GM23338 (cell line): Measurements from ENCODE around the gene CYB561D2. TPM values are rescaled to one million over a fixed set of nuclear protein-coding genes. Genes with fewer than 3 reads are reported as not detected.

ENCODE experiments used
- ATAC-seq: fragments of 200-7000 bp; cut with Tn5 transposase; 3 replicates; pipeline ENCODE4 v1.9.1; 2020
- DNase-seq: peaks from one replicate; pipeline ENCODE4 v3.0.0-alpha.2; 2015; ENCODE audit warnings: low spot score
- H2AFZ ChIP-seq: fragments of 200-600 bp; sonication (generic); 2 replicates; pipeline ENCODE4 v1.8.0; 2016; ENCODE audit warnings: antibody characterized with exemption, mild to moderate bottlenecking, moderate library complexity
- H3F3A ChIP-seq: fragments of 200-600 bp; sonication (generic); replicated peaks from 2 replicates; pipeline ENCODE4 v1.8.0; 2017; ENCODE audit warnings: antibody characterized with exemption, mixed run types, low read depth
- H3K27ac ChIP-seq: fragments of 200-600 bp; sonication (generic); 2 replicates; pipeline ENCODE4 v1.6.1; 2016; ENCODE audit warnings: low read depth
- H3K27me3 ChIP-seq: fragments of 200-600 bp; sonication (generic); 2 replicates; pipeline ENCODE4 v1.8.0; 2016; ENCODE audit warnings: mild to moderate bottlenecking, mixed run types, moderate library complexity; ENCODE audit not compliant: insufficient read depth
- H3K36me3 ChIP-seq: fragments of 200-600 bp; sonication (generic); 2 replicates; pipeline ENCODE4 v1.8.0; 2016; ENCODE audit warnings: mild to moderate bottlenecking; ENCODE audit not compliant: insufficient read depth
- H3K4me1 ChIP-seq: fragments of 200-600 bp; sonication (generic); 2 replicates; pipeline ENCODE4 v1.8.0; 2016; ENCODE audit warnings: mild to moderate bottlenecking, moderate library complexity; ENCODE audit not compliant: insufficient read depth
- H3K4me2 ChIP-seq: fragments of 200-600 bp; sonication (generic); 2 replicates; pipeline ENCODE4 v1.7.1; 2017; ENCODE audit warnings: mixed run types
- H3K4me3 ChIP-seq: fragments of 200-600 bp; sonication (generic); 2 replicates; pipeline ENCODE4 v1.6.1; 2016; ENCODE audit warnings: mixed run types
- H3K79me2 ChIP-seq: fragments of 200-600 bp; sonication (generic); replicated peaks from 2 replicates; pipeline ENCODE4 v1.8.0; 2017; ENCODE audit warnings: mild to moderate bottlenecking; ENCODE audit not compliant: insufficient read depth
- H3K9me2 ChIP-seq: fragments of 200-600 bp; sonication (generic); 2 replicates; pipeline ENCODE4 v1.8.0; 2017; ENCODE audit not compliant: insufficient read depth
- H4K20me1 ChIP-seq: fragments of 200-600 bp; sonication (generic); replicated peaks from 2 replicates; pipeline ENCODE4 v1.8.0; 2017; ENCODE audit warnings: mild to moderate bottlenecking; ENCODE audit not compliant: insufficient read depth
- H3K27ac Mint-ChIP-seq: 2 replicates; pipeline ENCODE4 v1.8.0; 2020; ENCODE audit warnings: inconsistent platforms, mild to moderate bottlenecking, moderate library complexity, mixed read lengths
- H3K27me3 Mint-ChIP-seq: 3 replicates; pipeline ENCODE4 v1.8.0; 2022; ENCODE audit warnings: low read depth, mild to moderate bottlenecking, moderate library complexity, mixed read lengths, inconsistent platforms; ENCODE audit not compliant: insufficient read depth, poor library complexity
- H3K36me3 Mint-ChIP-seq: 3 replicates; pipeline ENCODE4 v1.8.0; 2021; ENCODE audit warnings: low read depth, mild to moderate bottlenecking, inconsistent platforms, moderate library complexity, mixed read lengths
- H3K4me1 Mint-ChIP-seq: 3 replicates; pipeline ENCODE4 v1.8.0; 2020; ENCODE audit warnings: mild to moderate bottlenecking, inconsistent platforms, mixed read lengths
- H3K4me3 Mint-ChIP-seq: 3 replicates; pipeline ENCODE4 v1.8.0; 2021; ENCODE audit warnings: moderate library complexity, mild to moderate bottlenecking, inconsistent platforms, mixed read lengths
- H3K9me3 Mint-ChIP-seq: 3 replicates; pipeline ENCODE4 v1.8.0; 2020; ENCODE audit warnings: moderate library complexity, mild to moderate bottlenecking, inconsistent platforms, mixed read lengths
- CREB1 ChIP-seq: fragments of 250-450 bp; sonication (Bioruptor Pico); IDR thresholded peaks from 2 replicates; pipeline ENCODE4 v1.5.0; 2020; ENCODE audit warnings: low read depth, mild to moderate bottlenecking, moderate library complexity
- CTCF ChIP-seq, 2 experiments: fragments of 200-600 bp in 1 of 2; sonication (generic) in 1 of 2; conservative IDR thresholded peaks; 2 replicates each; pipeline versions ENCODE4 v1.5.1 to v1.6.1; 2016 to 2017; ENCODE audit warnings: antibody characterized with exemption in 2 of 2, low read depth in 2 of 2, mild to moderate bottlenecking in 2 of 2, moderate library complexity in 1 of 2
- ETS1 ChIP-seq: IDR thresholded peaks from 2 replicates; pipeline ENCODE4 v1.6.1; 2016; ENCODE audit warnings: antibody characterized with exemption
- EZH2 ChIP-seq: fragments of 200-600 bp; sonication (generic); IDR thresholded peaks from one replicate; pipeline ENCODE4 v1.8.0; 2017; ENCODE audit warnings: antibody characterized with exemption, mild to moderate bottlenecking, low read depth; ENCODE audit not compliant: unreplicated experiment
- EZH2phosphoT487 ChIP-seq: fragments of 200-600 bp; sonication (generic); IDR thresholded peaks from one replicate; pipeline ENCODE4 v1.8.1; 2018; ENCODE audit warnings: antibody characterized with exemption; ENCODE audit not compliant: unreplicated experiment
- JUNB ChIP-seq: IDR thresholded peaks from one replicate; pipeline ENCODE4 v1.6.1; 2016; ENCODE audit warnings: antibody characterized with exemption; ENCODE audit not compliant: unreplicated experiment
- NANOG ChIP-seq: IDR thresholded peaks from 2 replicates; pipeline ENCODE4 v1.6.1; 2016; ENCODE audit warnings: antibody characterized with exemption, borderline replicate concordance
- POLR2AphosphoS5 ChIP-seq: IDR thresholded peaks from 2 replicates; pipeline ENCODE4 v1.6.1; 2016; ENCODE audit warnings: antibody characterized with exemption, low read depth
- REST ChIP-seq: IDR thresholded peaks from one replicate; pipeline ENCODE4 v1.6.1; 2018; ENCODE audit warnings: antibody characterized with exemption; ENCODE audit not compliant: unreplicated experiment
- STAT1 ChIP-seq: IDR thresholded peaks from one replicate; pipeline ENCODE4 v1.6.1; 2016; ENCODE audit warnings: antibody characterized with exemption; ENCODE audit not compliant: unreplicated experiment
- ZNF114 ChIP-seq: fragments of 250-450 bp; sonication (Bioruptor Pico); IDR thresholded peaks from 2 replicates; pipeline ENCODE4 v1.5.0; 2020; ENCODE audit warnings: mild to moderate bottlenecking, moderate library complexity
- ZNF331 ChIP-seq: fragments of 250-450 bp; sonication (Bioruptor Pico); IDR thresholded peaks from 2 replicates; pipeline ENCODE4 v1.5.0; 2020; ENCODE audit warnings: low read depth, mild to moderate bottlenecking, moderate library complexity
- ZNF462 ChIP-seq: fragments of 250-450 bp; sonication (Bioruptor Pico); IDR thresholded peaks from 2 replicates; pipeline ENCODE4 v1.5.0; 2020; ENCODE audit warnings: mild to moderate bottlenecking, moderate library complexity
- polyA plus RNA-seq: library from polyadenylated mRNA; unstranded; fragments of >200 nt; fragmentation: Nextera tagmentation; extraction: Ambion mirVana; gene quantifications from 2 replicates; pipeline ENCODE4 v1.2.1, GENCODE V29; 2016
- total RNA-seq: library from RNA; depleted of rRNA; stranded (reverse); fragments of >200 nt; shearing (Covaris generic); gene quantifications from 2 replicates; pipeline ENCODE4 v1.2.3, GENCODE V29; 2014

The CYB561D2 gene
- total and polyA plus RNA-seq, 2 experiments from 2014 or later = 10.1 to 18.2 TPM

- no peaks in the 10 kb centered on the region; the same call in 1 of the 2 replicates for H3K4me1 ChIP-seq
- no peak for DNase-seq
- peaks cover 24% of the 10 kb centered on the region for H3K9me3 Mint-ChIP-seq
- peaks cover 8% of the 10 kb centered on the region for H3K36me3 ChIP-seq
- H3K27ac Mint-ChIP-seq = no peak overlapping the region
- H3K27ac ChIP-seq = no peak overlapping the region
- peaks cover 66% of the 10 kb centered on the region for H3K36me3 Mint-ChIP-seq
- H3K4me1 Mint-ChIP-seq = peaks cover 14% of the 10 kb centered on the region
- H3F3A ChIP-seq = 0 out of 2 replicates have a peak, but pooled peaks cover 6% of the 10 kb centered on the region
- H3K27me3 Mint-ChIP-seq = peaks cover 7% of the 10 kb centered on the region
- no peaks in the 10 kb centered on the region for H3K9me2 ChIP-seq
- peaks cover 15% of the 10 kb centered on the region for H3K79me2 ChIP-seq
- no peak for ATAC-seq
- peaks cover under 1% of the 10 kb centered on the region; the same call in 1 of the 2 replicates for H4K20me1 ChIP-seq
- H3K4me3 Mint-ChIP-seq = no peak overlapping the region
- H2AFZ ChIP-seq = no peak overlapping the region
- no peaks in the 10 kb centered on the region for H3K27me3 ChIP-seq
- TF ChIP-seq CTCF (conservative IDR thresholded peaks at IDR 0.05; ENCODE audit: low read depth in 2 of 2) (no peak), NANOG (no peak), EZH2phosphoT487 (no peak), POLR2AphosphoS5 (no peak), STAT1 (no peak), ETS1 (no peak), EZH2 (no peak), JUNB (no peak), REST (no peak), CREB1 (no peak), ZNF331 (no peak), ZNF114 (no peak), ZNF462 (CRISPR knock-in tag) (no peak)
- H3K4me2 ChIP-seq = no peak overlapping the region
- no peak overlapping the region for H3K4me3 ChIP-seq
Observed at GRCh38 chr3:50314816-50315215, 35.8 kb upstream of the CYB561D2 start.
